ENCODE data around the gene ZC4H2. TPM values are rescaled to one million over a fixed set of nuclear protein-coding genes. Genes with fewer than 3 reads are reported as not detected.
"Not testable (repeated sequence)": the region's sequence is repeated elsewhere in the genome, so short reads cannot be mapped to it uniquely, and the experiment has no call there.

Gene ZC4H2, protein sequence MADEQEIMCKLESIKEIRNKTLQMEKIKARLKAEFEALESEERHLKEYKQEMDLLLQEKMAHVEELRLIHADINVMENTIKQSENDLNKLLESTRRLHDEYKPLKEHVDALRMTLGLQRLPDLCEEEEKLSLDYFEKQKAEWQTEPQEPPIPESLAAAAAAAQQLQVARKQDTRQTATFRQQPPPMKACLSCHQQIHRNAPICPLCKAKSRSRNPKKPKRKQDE
- 10 to 100 TPM in 1 of 2 donors, 1 to 10 TPM in 1; 8.4 to 10.2 TPM for total RNA-seq
- long read RNA-seq, partial matches to known transcripts, result 0 of 6 reads
- long read RNA-seq, other reads (novel, unspliced or antisense), result 4 of 6 reads

DNA sequence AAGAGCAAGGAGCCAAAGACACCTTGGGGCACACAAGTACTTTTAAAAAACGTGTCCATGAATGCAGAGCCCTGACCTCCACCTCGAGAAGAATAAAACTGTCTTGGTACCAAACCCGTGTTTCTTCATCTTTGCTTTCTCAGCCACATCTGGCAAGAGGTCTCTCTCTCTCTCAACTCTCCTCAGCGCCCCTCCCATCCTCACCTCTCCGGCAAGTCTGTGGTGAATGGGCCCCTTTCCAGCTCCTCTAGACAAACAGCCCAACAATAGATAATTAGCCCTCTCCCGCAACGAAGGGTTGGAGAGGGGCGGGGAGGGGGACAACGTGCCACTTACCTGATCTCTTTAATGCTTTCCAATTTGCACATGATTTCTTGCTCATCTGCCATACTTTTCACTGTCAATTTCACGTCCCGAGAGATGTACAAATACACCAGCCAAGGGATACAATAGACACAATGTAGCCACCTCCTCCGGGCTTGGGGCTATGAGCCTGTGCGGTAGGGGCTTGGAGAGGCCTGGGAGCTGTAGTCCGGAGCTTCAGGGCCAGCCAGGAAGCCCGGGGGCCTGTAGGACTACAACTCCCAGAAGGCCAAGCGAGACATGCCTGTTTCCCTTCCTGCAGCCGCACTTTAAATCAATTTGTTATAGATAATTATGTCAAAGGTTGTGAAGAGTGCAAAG is at the start of gene ZC4H2:
Gene ZC4H2, minus strand, starts transcription at position 462 of the 684 bp plus-strand sequence. Its CDS starts 73 bp downstream, at position 389.
- DNase-seq (peak; percentile 77 to 81), ATAC-seq (peak; percentile 99)
- intact Hi-C loops (cut with DNase I, micrococcal nuclease), result no loop called here

DNA sequence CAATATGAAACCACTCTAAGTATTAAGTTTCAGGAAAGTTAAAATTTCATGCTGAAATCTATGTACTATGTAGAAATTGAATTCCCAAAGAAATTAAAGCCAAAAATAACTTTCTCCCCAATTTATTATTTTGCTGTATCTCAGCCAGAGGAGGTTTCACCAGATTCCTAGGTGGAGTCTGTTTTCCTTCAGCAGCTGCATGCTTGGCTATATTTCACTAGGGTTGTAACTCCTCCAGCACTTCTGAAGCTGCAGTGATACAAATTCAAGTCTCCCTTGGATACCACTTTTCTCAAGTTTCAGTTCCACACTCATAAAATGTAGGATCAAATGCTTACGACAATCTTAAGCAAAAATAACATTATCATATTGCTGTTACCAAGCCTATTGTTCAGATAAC is 41.2 kb upstream of the ZC4H2 start:
- ATAC-seq (no peak), DNase-seq (no peak)
- intact Hi-C loops (cut with DNase I, micrococcal nuclease), result no loop called here

DNA sequence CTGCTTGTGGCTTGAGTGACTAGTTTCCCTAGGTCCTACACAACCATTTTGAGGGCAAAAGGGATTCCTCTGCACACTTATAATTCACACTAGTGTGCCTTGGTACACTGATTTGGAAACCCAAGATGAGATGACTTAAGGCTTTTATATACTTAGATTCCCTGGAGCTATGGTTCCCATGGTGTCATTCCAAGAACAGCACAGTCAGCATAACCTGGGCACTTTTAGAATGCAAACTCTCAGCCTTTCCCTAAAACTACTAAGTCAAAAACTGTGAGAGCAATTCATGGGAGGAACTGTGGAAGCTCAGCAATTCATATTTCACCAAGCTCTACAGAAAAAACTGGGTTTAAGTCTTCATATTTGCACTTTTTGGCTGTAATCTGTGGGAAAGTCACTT is 38.0 kb upstream of the ZC4H2 start:
- ATAC-seq (no peak), DNase-seq (no peak)
- intact Hi-C loops (cut with DNase I, micrococcal nuclease), result no loop called here

DNA sequence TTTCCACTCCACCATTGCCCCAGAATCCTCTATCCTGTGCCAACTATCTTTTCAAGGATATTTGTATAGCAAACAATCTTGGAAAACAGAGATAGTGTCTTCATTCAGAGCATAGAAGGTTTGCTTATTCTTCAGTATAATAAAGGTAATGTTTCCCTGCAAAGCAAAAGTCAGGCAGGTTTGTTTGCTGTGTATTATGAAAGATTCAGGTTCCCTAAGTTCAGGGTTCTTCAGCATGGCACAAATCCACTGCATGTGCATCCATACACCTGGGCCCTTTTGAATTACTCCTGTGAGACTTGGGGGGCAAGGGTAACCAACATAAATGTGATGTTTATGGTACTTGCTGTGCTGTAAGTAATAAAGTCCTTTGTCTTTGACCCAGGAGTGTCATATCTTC is 33.2 kb upstream of the ZC4H2 start:
- intact Hi-C loops (cut with DNase I, micrococcal nuclease), result no loop called here
- ATAC-seq, result no peak
- DNase-seq, result no peak

DNA sequence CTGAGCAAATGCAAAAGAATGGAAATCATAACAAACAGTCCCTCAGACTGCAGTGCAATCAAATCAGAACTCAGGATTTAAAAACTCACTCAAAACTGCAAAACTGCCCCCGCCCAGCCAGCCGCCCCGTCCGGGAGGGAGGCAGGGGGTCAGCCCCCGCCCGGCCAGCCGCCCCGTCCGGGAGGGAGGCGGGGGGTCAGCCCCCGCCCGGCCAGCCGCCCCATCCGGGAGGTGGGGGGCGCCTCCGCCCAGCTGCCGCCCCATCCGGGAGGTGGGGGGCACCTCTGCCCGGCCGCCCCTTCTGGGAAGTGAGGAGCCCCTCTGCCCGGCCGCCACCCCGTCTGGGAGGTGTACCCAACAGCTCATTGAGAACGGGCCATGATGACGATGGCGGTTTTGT is 26.0 kb upstream of the ZC4H2 start:
- intact Hi-C loops (cut with DNase I, micrococcal nuclease); ATAC-seq; DNase-seq: not testable (repeated sequence)

DNA sequence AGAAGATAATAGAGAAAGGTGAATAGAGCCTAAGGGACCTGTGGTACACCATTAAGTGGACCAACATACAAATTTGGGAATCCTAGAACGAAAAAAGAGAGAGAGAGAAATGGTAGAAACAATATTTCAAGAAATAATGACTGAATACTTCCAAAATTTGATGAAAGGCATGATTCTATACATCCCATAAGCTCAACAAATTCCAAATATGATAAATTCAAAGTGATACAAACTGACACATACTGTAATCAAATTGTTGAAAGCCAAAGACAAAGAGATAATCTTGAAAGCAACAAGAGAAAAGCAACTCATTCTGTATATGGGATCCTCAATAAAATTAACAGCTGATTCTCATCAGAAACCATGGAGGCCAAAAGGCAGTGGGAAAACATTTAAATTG is 20.6 kb upstream of the ZC4H2 start:
- intact Hi-C loops (cut with DNase I, micrococcal nuclease), result no loop called here
- no peak for ATAC-seq
- no peak for DNase-seq

DNA sequence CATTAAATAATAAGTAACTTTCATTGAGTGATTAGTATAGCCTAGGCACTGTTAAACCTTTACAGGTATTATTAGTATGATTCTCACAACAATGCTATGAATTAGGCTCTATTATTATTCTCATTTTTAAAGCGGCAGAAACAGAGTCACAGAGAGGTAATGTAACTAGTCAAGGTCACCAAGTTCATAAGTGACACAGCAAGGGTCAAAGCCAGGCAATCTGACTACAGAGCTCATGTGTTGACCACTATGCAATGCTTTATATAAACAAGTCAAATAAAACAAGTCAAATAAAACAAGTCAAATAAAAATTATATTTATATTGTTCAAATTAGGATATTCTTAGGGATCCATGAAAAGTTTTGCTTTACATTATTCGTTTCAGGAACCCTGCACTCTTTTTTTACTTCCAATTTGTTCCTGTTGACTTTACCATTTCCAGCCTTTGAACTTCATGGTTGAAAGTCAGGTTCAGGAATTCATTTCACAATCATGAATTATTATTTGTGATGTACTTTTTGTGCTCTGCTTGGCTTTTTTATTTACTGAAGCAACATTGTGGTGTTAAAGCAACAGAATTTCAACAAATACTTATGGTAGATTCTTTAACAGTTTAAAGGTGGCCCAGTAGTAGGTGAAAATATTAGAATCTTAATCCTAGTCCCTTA is 18.0 kb upstream of the ZC4H2 start:
- DNase-seq (no peak), ATAC-seq (no peak)
- intact Hi-C loops (cut with DNase I, micrococcal nuclease), result no loop called here

DNA sequence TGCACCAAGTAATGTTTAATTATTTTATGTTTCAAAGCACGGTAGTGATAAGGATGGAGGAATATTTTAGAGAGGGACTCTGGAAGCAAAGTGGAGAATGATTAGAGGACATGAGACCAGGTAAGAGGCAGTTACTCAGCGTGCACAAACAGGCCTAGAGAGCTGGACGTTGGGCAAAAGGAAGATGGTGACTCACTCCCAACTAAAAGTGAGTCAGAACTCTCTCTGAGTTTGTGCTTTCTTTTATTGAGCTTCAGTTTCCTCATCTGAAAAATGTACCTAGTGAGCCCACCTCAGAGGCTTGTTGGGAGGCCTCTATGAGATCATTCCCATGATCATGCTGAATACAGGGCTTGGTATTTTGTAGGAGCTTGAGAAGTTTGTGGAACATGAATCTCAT is 1.6 kb upstream of the ZC4H2 start:
- ATAC-seq (no peak), DNase-seq (no peak)
- intact Hi-C loops (cut with DNase I, micrococcal nuclease), result no loop called here

DNA sequence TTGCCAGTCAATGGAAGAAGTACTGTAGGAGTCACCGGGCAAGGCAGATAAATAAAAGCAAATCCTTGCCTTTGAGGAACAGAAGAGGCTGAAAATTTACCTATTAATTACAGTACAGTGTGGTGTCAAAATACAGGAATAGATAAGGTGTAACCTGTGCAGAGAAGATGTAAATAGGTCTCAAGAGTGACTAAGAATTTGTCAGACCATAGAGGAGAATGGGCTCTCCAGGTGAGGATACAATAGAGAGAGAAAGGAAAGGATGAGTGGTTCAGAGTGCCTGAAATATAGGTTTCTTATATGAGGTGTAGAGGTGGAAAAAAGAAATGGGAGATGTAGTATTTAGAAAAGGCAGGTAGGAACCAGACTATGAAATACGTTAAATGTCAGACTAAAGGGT is 801 bp upstream of the ZC4H2 start:
- no peak for ATAC-seq
- intact Hi-C loops (cut with DNase I, micrococcal nuclease), result no loop called here
- DNase-seq, result no peak

DNA sequence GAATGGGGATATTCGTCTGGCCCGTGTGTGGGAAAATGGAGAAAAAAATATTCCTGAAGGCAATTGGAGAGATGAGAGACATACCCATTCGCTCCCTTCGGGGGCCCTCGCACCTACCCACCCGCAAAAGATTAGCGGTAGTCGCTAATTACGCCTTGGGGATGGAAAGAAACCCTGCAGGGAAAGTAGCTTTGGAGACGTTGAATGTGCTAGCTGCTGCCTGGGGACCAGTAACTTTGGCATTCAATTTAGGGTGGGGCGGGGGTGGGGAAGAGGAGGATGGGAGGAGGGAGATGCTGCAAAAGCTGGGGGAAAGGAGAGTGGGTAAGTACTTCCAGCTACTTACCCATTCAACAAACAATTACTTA is 407 bp upstream of the ZC4H2 start:
- no peak for ATAC-seq
- DNase-seq, result no peak
- intact Hi-C loops (cut with DNase I, micrococcal nuclease), result no loop called here

DNA sequence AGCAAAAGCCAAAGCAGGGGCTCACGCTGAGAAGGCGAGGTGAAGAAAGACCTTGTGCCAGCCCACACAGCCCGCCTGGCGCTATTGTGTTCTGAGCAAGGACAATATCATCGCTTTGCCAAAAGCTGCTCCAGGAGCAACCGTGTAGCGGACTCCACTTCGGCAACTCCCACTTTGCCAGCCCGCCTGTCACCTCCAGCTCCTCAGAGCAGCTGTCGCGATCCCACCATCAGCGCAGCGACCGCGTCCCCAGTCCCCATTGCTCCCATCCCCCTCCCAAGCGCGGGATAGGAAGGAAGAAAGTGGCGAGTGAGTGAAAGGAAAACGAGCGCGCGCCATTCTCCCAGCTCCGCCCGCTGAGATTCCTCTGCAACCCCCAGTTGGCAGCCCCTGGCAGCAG is 759 bp downstream of the ZC4H2 start:
- ATAC-seq (peak; percentile 64), DNase-seq (peak; percentile 28 to 44)
- intact Hi-C loops (cut with DNase I, micrococcal nuclease), result no loop called here

DNA sequence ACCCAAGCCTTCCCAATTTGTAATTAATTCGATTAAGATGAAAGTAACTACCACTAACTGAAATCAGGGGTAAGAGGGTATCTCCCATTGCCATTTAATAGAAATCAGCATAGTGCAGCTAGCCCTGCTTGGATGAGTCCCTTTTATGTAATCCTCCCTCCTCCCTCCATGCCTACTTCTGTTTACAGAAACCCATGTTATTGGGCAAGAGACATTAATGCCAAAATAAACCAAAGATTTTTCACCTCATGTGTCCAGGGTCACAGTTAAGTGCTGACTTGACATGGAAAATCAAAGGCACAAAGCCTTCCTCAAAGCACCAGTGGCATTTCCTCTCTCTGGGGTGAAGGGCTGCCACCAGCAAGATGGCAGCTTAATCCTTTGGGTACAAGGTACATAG is 50.8 kb downstream of the ZC4H2 start:
- intact Hi-C loops (cut with DNase I, micrococcal nuclease), result no loop called here
- ATAC-seq (no peak), DNase-seq (no peak)

DNA sequence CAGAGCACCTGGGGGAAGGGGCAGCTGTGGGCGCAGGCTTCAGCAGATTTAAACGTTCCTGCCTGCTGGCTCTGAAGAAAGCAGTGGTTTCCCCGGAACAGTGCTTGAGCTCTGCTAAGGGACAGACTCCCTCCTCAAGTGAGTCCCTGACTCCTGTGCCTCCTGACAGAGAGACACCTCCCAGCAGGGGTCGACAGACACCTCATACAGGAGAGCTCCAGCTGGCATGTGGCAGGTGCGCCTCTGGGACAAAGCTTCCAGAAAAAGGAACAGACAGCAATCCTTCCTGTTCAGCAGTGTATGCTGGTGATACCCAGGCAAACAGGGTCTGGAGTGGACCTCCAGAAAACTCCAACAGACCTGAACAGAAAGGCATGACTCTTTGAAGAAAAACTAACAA is 68.1 kb downstream of the ZC4H2 start:
- ATAC-seq (no peak), DNase-seq (peak in 1 of 2 donors; percentile 8)
- intact Hi-C loops (cut with DNase I, micrococcal nuclease), result no loop called here

DNA sequence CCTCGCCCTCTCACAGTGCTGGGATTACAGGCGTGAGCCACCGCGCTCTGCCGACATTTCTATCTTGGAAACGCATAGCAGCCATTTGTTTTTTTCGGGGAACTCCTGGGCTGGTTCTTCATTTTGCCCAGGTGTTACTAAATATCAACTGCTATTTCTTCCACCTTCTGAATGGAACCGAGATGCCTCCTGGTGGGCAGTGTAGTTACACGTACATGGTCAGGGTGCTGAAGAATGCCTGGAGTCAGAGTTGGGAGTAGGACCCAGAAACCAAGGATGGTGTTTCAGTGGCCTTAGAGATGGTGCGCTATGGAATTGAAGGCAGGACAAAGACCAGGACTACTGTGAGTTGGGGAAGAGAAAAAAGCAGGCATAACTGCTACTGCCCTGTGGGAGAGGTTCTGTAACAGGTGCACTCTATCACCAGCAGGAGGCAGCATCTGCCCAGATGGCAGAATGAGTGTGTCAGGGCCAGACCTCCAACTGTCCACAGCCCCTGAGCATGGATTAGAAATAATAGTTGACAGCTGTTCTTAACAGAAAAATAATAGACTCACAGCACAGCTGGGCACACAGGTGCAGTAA is 81.7 kb downstream of the ZC4H2 start:
- intact Hi-C loops (cut with DNase I, micrococcal nuclease), result no loop called here
- DNase-seq (peak in 1 of 2 donors; percentile 56), ATAC-seq (peak; percentile 87)

DNA sequence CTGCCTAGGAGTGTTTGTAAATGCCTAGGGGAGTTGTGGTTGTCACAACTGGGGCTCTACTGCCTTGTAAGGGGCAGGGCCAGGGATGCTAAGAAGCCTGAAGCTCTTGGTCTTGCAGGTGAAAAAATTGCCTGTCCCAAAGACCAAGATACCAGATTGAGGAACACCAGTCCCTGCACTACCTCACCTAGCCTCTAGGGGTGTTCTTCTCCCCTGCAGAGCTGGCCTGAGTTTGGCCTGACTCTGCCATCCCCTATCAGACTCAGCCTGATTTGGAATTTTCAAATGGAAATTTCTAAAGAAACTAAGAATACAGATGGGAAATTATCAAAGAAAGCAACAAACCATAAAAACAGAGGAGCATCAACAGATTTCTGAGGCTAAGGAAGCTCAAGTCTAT is 90.4 kb downstream of the ZC4H2 start:
- DNase-seq (peak in 1 of 2 donors; percentile 14), ATAC-seq (no peak)
- intact Hi-C loops (cut with DNase I, micrococcal nuclease), result no loop called here

DNA sequence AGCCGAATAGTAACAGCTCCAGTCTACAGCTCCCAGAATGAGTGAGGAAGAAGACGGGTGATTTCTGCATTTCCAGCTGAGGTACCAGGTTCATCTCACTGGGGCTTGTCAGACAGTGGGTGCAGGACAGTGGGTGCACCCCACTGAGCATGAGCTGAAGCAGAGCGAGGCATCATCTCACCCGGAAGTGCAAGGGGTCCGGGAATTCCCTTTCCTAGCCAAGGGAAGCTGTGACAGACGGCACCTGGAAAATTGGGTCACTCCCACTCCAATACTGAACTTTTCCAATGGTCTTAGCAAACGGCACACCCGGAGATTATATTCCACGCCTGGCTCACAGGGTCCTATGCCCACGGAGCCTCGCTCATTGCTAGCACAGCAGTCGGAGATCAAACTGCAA is 97.5 kb downstream of the ZC4H2 start:
- ATAC-seq; DNase-seq; intact Hi-C loops (cut with DNase I, micrococcal nuclease): not testable (repeated sequence)

DNA sequence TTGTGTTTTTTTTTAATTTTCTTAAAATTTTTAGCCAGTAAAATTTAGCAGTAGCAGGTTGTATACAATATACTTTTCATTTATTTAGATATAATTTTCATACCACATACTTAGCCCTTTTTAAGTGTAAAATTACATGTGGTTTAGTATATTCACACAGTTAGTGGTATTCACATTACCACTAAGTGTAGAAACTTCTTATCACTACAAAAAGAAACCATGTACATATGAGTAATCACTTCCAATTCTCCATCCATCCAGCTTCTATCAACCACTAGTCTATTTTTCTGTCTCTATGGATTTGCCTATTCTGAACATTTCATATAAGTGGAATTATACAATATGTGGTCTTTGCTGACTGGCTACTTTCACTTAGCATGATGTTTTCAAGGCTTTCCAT is 109.0 kb downstream of the ZC4H2 start:
- ATAC-seq, result no peak
- intact Hi-C loops (cut with DNase I, micrococcal nuclease), result no loop called here
- DNase-seq, result no peak

All from left colon (tissue), 2 donors.